HL-60 (cell line): ENCODE measurements around the gene WDR93.
A peak's percentile ranks its signal among the peaks of the same experiment; 100 is the strongest.

Source experiments
- DNase-seq, 2 experiments: peaks; one replicate each; pipeline ENCODE4 v3.0.0-alpha.2; 2010 to 2020; ENCODE audit warnings: low read depth in 1 of 2, low spot score in 1 of 2
- H3K27ac ChIP-seq: fragments of 250-450 bp; sonication (Bioruptor Pico); replicated peaks from 2 replicates; pipeline ENCODE4 v1.5.1; 2020; ENCODE audit warnings: mild to moderate bottlenecking, moderate library complexity
- H3K27me3 ChIP-seq: fragments of 250-450 bp; sonication (Bioruptor Pico); 2 replicates; pipeline ENCODE4 v1.5.1; 2021; ENCODE audit warnings: mild to moderate bottlenecking, moderate library complexity; ENCODE audit not compliant: insufficient read depth, poor library complexity, severe bottlenecking
- H3K4me3 ChIP-seq: replicated peaks from 2 replicates; pipeline ENCODE4 v1.5.1; 2011; ENCODE audit warnings: mild to moderate bottlenecking, control low read depth, low read length; ENCODE audit not compliant: insufficient read depth
- CTCF ChIP-seq: IDR thresholded peaks from one replicate; pipeline ENCODE4 v1.5.1; 2011; ENCODE audit warnings: low read length, control low read depth, inconsistent platforms; ENCODE audit not compliant: insufficient read depth
- GABPA ChIP-seq: IDR thresholded peaks from 2 replicates; pipeline ENCODE4 v1.6.1; 2012; ENCODE audit warnings: low read depth
- POLR2AphosphoS5 ChIP-seq: IDR thresholded peaks from 2 replicates; pipeline ENCODE4 v1.6.1; 2012; ENCODE audit warnings: low read depth
- REST ChIP-seq: IDR thresholded peaks from 2 replicates; pipeline ENCODE4 v1.6.1; 2012; ENCODE audit warnings: low read depth; ENCODE audit not compliant: insufficient replicate concordance
- SPI1 ChIP-seq: IDR thresholded peaks from 2 replicates; pipeline ENCODE4 v1.6.1; 2012; ENCODE audit warnings: low read depth, mild to moderate bottlenecking, borderline replicate concordance

WDR93 gene

GRCh38 chr15:89673165-89673512 is 17.5 kb upstream of the WDR93 start:
- H3K4me3 ChIP-seq = no peak overlapping the region
- H3K27me3 ChIP-seq = no peaks in the 10 kb centered on the region
- TF ChIP-seq SPI1 = no peak
- TF ChIP-seq CTCF = peak; percentile 57
- peak in 1 of 2 experiments; percentile 45 for DNase-seq
- no peak overlapping the region for H3K27ac ChIP-seq

- no peaks in the 10 kb centered on the region for H3K27me3 ChIP-seq
- no peak for DNase-seq
- no peak for TF ChIP-seq GABPA
- no peak for TF ChIP-seq CTCF
- no peak for TF ChIP-seq POLR2AphosphoS5
- no peak for TF ChIP-seq SPI1
- TF ChIP-seq REST = no peak
- no peak overlapping the region for H3K4me3 ChIP-seq
- no peak overlapping the region for H3K27ac ChIP-seq
Observed at GRCh38 chr15:89674526-89674925, 16.1 kb upstream of the WDR93 start.

- DNase-seq = no peak
- Histone ChIP-seq H3K4me3 (no peak overlapping the region), H3K27me3 (no peaks in the 10 kb centered on the region), H3K27ac (no peak overlapping the region)
- TF ChIP-seq REST = no peak
- peak; percentile 66; the same call in 1 of the 2 replicates for TF ChIP-seq SPI1
Observed at GRCh38 chr15:89675606-89676005, 15.0 kb upstream of the WDR93 start.

- TF ChIP-seq GABPA (no peak), CTCF (no peak), SPI1 (no peak), POLR2AphosphoS5 (no peak), REST (no peak)
- Histone ChIP-seq H3K4me3 (no peak overlapping the region), H3K27ac (no peak overlapping the region), H3K27me3 (no peaks in the 10 kb centered on the region)
- no peak for DNase-seq
Observed at GRCh38 chr15:89677381-89677780, 13.2 kb upstream of the WDR93 start.
